Measurements from ENCODE around the gene FAM107B. TPM values are rescaled to one million over a fixed set of nuclear protein-coding genes. Genes with fewer than 3 reads are reported as not detected.
A peak's percentile ranks its signal among the peaks of the same experiment; 100 is the strongest.

The FAM107B gene
- total and polyA plus RNA-seq, 2 donors (not counting 3 experiments of a cell fraction or from before 2014, with no cell fraction given) = 39.2 to 176 TPM

DNA sequence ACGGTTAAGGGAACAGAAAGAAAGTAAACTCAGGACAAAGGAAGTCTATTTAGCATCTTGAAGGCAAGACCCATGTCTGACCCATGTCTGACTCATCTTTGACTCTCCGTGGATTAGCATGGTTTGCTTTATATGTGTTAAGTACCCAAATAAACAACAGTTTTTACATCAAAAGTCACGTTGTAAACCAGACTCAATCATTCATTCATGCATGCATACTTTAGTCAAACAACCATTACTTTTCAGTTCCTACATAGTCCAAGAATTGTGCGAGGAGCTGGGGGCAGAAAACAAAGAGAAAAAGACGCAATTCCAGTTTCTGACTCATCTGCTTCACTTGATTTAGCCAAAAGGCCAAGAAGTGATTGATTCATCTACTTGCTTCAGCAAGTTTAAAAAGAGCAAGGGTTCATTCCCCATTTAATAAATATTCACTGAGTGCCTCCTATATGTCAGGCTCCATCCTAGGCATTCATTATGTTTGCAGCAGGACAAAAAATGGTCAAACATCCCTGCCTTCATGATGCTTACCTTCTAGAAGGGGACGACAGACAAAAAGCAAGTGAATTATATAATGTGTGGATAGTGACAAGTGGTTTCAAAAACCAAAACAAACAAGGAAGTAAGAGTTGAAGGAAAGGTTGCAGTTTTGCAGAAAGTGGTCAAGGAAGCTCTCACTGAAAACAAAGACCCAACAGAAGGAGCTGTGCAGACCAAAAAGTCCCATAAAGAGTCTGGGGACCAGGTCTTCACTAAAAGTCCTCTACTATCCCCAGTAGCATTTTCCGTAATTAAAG lies 116.2 kb downstream of the FAM107B start:
- POLR2A ChIA-PET = interaction anchor here (0.6 kb wide), 1 partner anchor 197 kb away, joined by 3 read pairs; no protein-coding TSS in a partner anchor
- Histone ChIP-seq H3K4me3 (replicated peaks in 1 of 3; ENCODE audit: insufficient read depth in 1 of 3, low read depth in 1 of 3, low read length in 3 of 3) (no peak overlapping the region), H2AFZ (ENCODE audit: low read depth, low read length) (no peak overlapping the region), H3K9ac (replicated peaks; ENCODE audit: extremely low read depth, insufficient read depth, low read length) (no peak overlapping the region), H3K9me1 (replicated peaks; ENCODE audit: control insufficient read depth, extremely low read depth, insufficient read depth, low read length) (no peaks in the 10 kb centered on the region), H3K9me3 (replicated peaks; ENCODE audit: control insufficient read depth, insufficient read depth, low read length) (no peaks in the 10 kb centered on the region), H3K27ac (ENCODE audit: insufficient read depth, low read depth, low read length) (no peak overlapping the region), H3K36me3 (ENCODE audit: control insufficient read depth in 2 of 2, extremely low read depth in 1 of 2, insufficient read depth in 2 of 2, low read length in 2 of 2) (no peaks in the 10 kb centered on the region), H3K4me1 (ENCODE audit: control insufficient read depth, extremely low read depth, insufficient read depth, low read length) (no peaks in the 10 kb centered on the region), H3K27me3 (ENCODE audit: control insufficient read depth in 2 of 2, insufficient read depth in 2 of 2, low read length in 2 of 2) (peaks cover 0 to 2% of the 10 kb centered on the region in 2 experiments), H3K79me2 (ENCODE audit: control insufficient read depth, insufficient read depth, low read length) (no peaks in the 10 kb centered on the region), H4K20me1 (replicated peaks; ENCODE audit: control insufficient read depth, extremely low read depth, insufficient read depth, low read length) (no peaks in the 10 kb centered on the region), H3K4me2 (ENCODE audit: insufficient read depth, low read length) (no peak overlapping the region)
- intact Hi-C loops (cut with micrococcal nuclease) (no loop called here), dilution Hi-C loops (cut with MboI; ENCODE audit: extremely low pct_ligation_motif_present, low sequenced_read_pairs) (no loop called here)
- TF ChIP-seq JUN (IDR thresholded peaks at IDR 0.05; ENCODE audit: borderline replicate concordance, insufficient read depth, insufficient read length, low read depth) (no peak), FOS (IDR thresholded peaks at IDR 0.05; ENCODE audit: borderline replicate concordance, insufficient read depth, low read length) (peak; percentile 33)
- FAIRE-seq (peak; percentile 55), DNase-seq (ENCODE audit: low read depth, low spot score) (no peak)
- CTCF ChIA-PET = interaction anchor here (0.7 to 1.6 kb wide), 2 partner anchors 10 to 39 kb away, joined by 3 to 7 read pairs; no protein-coding TSS in a partner anchor
- no TSS peak for BruUV-seq (replicated peaks)

DNA sequence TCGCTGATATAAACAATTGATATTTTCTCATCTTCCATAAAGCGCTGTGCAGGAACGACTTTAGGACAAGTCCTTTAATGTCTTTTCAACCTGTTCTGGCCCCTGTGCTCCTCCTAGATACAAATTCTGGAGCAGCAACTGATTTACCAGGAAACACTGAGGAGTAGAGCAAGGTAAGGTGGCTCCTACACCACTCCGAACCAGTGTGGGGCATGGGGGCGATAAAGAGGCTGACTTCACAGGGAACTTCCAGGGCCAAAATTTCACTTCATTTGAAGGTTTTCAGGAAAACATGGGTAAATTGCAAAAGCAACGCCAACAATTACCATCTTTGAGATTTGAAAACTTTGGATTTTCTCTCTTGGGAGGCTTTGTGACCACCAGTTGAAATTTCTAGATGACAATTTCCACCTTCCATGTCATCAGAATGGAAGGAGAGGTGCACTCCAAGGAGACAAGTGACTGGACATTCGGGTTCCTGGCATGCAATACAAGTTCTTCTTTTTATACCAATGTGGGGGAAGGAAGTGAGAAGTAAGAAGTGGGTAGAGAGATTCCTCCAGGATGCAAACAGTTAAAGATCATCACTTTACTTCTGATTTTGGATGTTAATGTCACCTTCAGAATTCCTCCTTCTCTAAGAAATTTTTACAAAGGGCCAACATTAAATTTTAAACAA lies 118.5 kb downstream of the FAM107B start:
- Histone ChIP-seq H3K9me3 (replicated peaks; ENCODE audit: control insufficient read depth, insufficient read depth, low read length) (no peaks in the 10 kb centered on the region), H3K27me3 (ENCODE audit: control insufficient read depth in 2 of 2, insufficient read depth in 2 of 2, low read length in 2 of 2) (peaks cover 0 to 2% of the 10 kb centered on the region in 2 experiments), H3K27ac (ENCODE audit: insufficient read depth, low read depth, low read length) (no peak overlapping the region), H3K36me3 (ENCODE audit: control insufficient read depth in 2 of 2, extremely low read depth in 1 of 2, insufficient read depth in 2 of 2, low read length in 2 of 2) (no peaks in the 10 kb centered on the region), H3K79me2 (ENCODE audit: control insufficient read depth, insufficient read depth, low read length) (no peaks in the 10 kb centered on the region), H3K4me2 (ENCODE audit: insufficient read depth, low read length) (no peak overlapping the region), H3K4me1 (ENCODE audit: control insufficient read depth, extremely low read depth, insufficient read depth, low read length) (no peaks in the 10 kb centered on the region), H3K4me3 (replicated peaks in 1 of 3; ENCODE audit: insufficient read depth in 1 of 3, low read depth in 1 of 3, low read length in 3 of 3) (no peak overlapping the region), H3K9me1 (replicated peaks; ENCODE audit: control insufficient read depth, extremely low read depth, insufficient read depth, low read length) (no peaks in the 10 kb centered on the region), H2AFZ (ENCODE audit: low read depth, low read length) (no peak overlapping the region), H4K20me1 (replicated peaks; ENCODE audit: control insufficient read depth, extremely low read depth, insufficient read depth, low read length) (no peaks in the 10 kb centered on the region), H3K9ac (replicated peaks; ENCODE audit: extremely low read depth, insufficient read depth, low read length) (no peak overlapping the region)
- dilution Hi-C loops (cut with MboI; ENCODE audit: extremely low pct_ligation_motif_present, low sequenced_read_pairs) (no loop called here), intact Hi-C loops (cut with micrococcal nuclease) (no loop called here)
- no peak for DNase-seq (ENCODE audit: low read depth, low spot score)
- POLR2A ChIA-PET = no interaction called here
- no peak for FAIRE-seq
- TF ChIP-seq GATA2 (IDR thresholded peaks at IDR 0.05; ENCODE audit: insufficient read depth, insufficient read length, low read depth, low read length) = no peak
- TF ChIP-seq POLR2A (IDR thresholded peaks at IDR 0.05; ENCODE audit: low read depth, low read length) = no peak
- TF ChIP-seq FOS (IDR thresholded peaks at IDR 0.05; ENCODE audit: borderline replicate concordance, insufficient read depth, low read length) = no peak
- TF ChIP-seq JUN (IDR thresholded peaks at IDR 0.05; ENCODE audit: borderline replicate concordance, insufficient read depth, insufficient read length, low read depth) = no peak
- TF ChIP-seq POLR2AphosphoS5 (IDR thresholded peaks at IDR 0.05; ENCODE audit: insufficient read depth, low read depth, low read length) = no peak
- no peak for TF ChIP-seq MAX (IDR thresholded peaks at IDR 0.05; ENCODE audit: insufficient read depth, insufficient read length)
- no peak for TF ChIP-seq EZH2 (IDR thresholded peaks at IDR 0.05; ENCODE audit: borderline replicate concordance, low read depth, low read length, severe bottlenecking)
- TF ChIP-seq MYC (IDR thresholded peaks at IDR 0.05; ENCODE audit: low read depth, low read length) = no peak
- TF ChIP-seq, protein P1, sequence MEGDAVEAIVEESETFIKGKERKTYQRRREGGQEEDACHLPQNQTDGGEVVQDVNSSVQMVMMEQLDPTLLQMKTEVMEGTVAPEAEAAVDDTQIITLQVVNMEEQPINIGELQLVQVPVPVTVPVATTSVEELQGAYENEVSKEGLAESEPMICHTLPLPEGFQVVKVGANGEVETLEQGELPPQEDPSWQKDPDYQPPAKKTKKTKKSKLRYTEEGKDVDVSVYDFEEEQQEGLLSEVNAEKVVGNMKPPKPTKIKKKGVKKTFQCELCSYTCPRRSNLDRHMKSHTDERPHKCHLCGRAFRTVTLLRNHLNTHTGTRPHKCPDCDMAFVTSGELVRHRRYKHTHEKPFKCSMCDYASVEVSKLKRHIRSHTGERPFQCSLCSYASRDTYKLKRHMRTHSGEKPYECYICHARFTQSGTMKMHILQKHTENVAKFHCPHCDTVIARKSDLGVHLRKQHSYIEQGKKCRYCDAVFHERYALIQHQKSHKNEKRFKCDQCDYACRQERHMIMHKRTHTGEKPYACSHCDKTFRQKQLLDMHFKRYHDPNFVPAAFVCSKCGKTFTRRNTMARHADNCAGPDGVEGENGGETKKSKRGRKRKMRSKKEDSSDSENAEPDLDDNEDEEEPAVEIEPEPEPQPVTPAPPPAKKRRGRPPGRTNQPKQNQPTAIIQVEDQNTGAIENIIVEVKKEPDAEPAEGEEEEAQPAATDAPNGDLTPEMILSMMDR (IDR thresholded peaks at IDR 0.05; ENCODE audit: extremely low read depth in 1 of 2, insufficient read depth in 1 of 2, low read depth in 1 of 2, low read length in 2 of 2) = no peak
- CTCF ChIA-PET = interaction anchor here (0.6 kb wide), 1 partner anchor 30 kb away, joined by 3 read pairs; no protein-coding TSS in a partner anchor
- BruUV-seq (replicated peaks) = no TSS peak

Data from endothelial cell of umbilical vein (primary cell).